Glutamatergic neuron (in vitro differentiated cells): ENCODE results near the gene RCOR1. TPM values are rescaled to one million over a fixed set of nuclear protein-coding genes. Genes with fewer than 3 reads are reported as not detected.

Source experiments
- DNase-seq: peaks from one replicate; pipeline ENCODE4 v3.0.0; 2022
- H3K27ac Mint-ChIP-seq: one replicate; pipeline ENCODE4 v1.8.0; 2020; ENCODE audit warnings: mild to moderate bottlenecking, mixed read lengths, inconsistent platforms; ENCODE audit not compliant: unreplicated experiment
- H3K27me3 Mint-ChIP-seq: one replicate; pipeline ENCODE4 v1.8.0; 2020; ENCODE audit warnings: mild to moderate bottlenecking, moderate library complexity, mixed read lengths, inconsistent platforms; ENCODE audit not compliant: unreplicated experiment
- H3K36me3 Mint-ChIP-seq: one replicate; pipeline ENCODE4 v1.8.0; 2020; ENCODE audit warnings: mild to moderate bottlenecking, mixed read lengths, inconsistent platforms; ENCODE audit not compliant: unreplicated experiment
- H3K4me1 Mint-ChIP-seq: one replicate; pipeline ENCODE4 v1.8.0; 2020; ENCODE audit warnings: mild to moderate bottlenecking, low read depth, mixed read lengths, inconsistent platforms; ENCODE audit not compliant: unreplicated experiment
- H3K4me3 Mint-ChIP-seq: one replicate; pipeline ENCODE4 v1.8.0; 2020; ENCODE audit warnings: mild to moderate bottlenecking, mixed read lengths, inconsistent platforms; ENCODE audit not compliant: unreplicated experiment
- H3K9me3 Mint-ChIP-seq: one replicate; pipeline ENCODE4 v1.8.0; 2020; ENCODE audit warnings: mild to moderate bottlenecking, moderate library complexity, mixed read lengths, inconsistent platforms; ENCODE audit not compliant: unreplicated experiment
- CTCF ChIP-seq: fragments of 200-600 bp; sonication (generic); IDR thresholded peaks from one replicate; pipeline ENCODE4 v1.5.0; 2021; ENCODE audit not compliant: partially characterized antibody, unreplicated experiment
- total RNA-seq: library from RNA; stranded (reverse); fragmentation: NEBNext Ultra II Directional; extraction: Animal tissue kit (Norgen Biotek cat#: 25700); gene quantifications from one replicate; pipeline ENCODE4 v1.2.1, GENCODE V29; 2021; ENCODE audit not compliant: unreplicated experiment

The RCOR1 gene
- total RNA-seq, 1 donor from 2014 or later: 14.3 TPM

GRCh38 chr14:102661614-102662013 lies 69.2 kb downstream of the RCOR1 start:
- DNase-seq: no peak
- Mint-ChIP-seq H3K36me3 (no peaks in the 10 kb centered on the region), H3K9me3 (no peaks in the 10 kb centered on the region), H3K27me3 (no peaks in the 10 kb centered on the region), H3K4me3 (no peak overlapping the region), H3K27ac (no peak overlapping the region), H3K4me1 (peaks cover 3% of the 10 kb centered on the region)
- no peak for TF ChIP-seq CTCF

- peaks cover 3% of the 10 kb centered on the region for H3K4me1 Mint-ChIP-seq
- TF ChIP-seq CTCF: no peak
- H3K4me3 Mint-ChIP-seq: no peak overlapping the region
- no peaks in the 10 kb centered on the region for H3K9me3 Mint-ChIP-seq
- H3K27ac Mint-ChIP-seq: no peak overlapping the region
- H3K27me3 Mint-ChIP-seq: no peaks in the 10 kb centered on the region
- H3K36me3 Mint-ChIP-seq: no peaks in the 10 kb centered on the region
- no peak for DNase-seq
Observed at GRCh38 chr14:102662636-102663430, 70.4 kb downstream of the RCOR1 start.

- Mint-ChIP-seq H3K9me3 (no peaks in the 10 kb centered on the region), H3K27me3 (no peaks in the 10 kb centered on the region), H3K36me3 (no peaks in the 10 kb centered on the region), H3K4me3 (no peak overlapping the region), H3K4me1 (peaks cover 3% of the 10 kb centered on the region), H3K27ac (no peak overlapping the region)
- no peak for TF ChIP-seq CTCF
- DNase-seq: no peak
Observed at GRCh38 chr14:102663440-102663839, 71.0 kb downstream of the RCOR1 start.

- Mint-ChIP-seq H3K4me3 (no peak overlapping the region), H3K27me3 (no peaks in the 10 kb centered on the region), H3K27ac (no peak overlapping the region), H3K4me1 (peaks cover 3% of the 10 kb centered on the region), H3K9me3 (no peaks in the 10 kb centered on the region), H3K36me3 (no peaks in the 10 kb centered on the region)
- no peak for TF ChIP-seq CTCF
- DNase-seq: no peak
Observed at GRCh38 chr14:102665621-102666020, 73.2 kb downstream of the RCOR1 start.

GRCh38 chr14:102666635-102667034 lies 74.2 kb downstream of the RCOR1 start:
- H3K4me3 Mint-ChIP-seq: no peak overlapping the region
- no peak overlapping the region for H3K27ac Mint-ChIP-seq
- TF ChIP-seq CTCF: no peak
- no peaks in the 10 kb centered on the region for H3K36me3 Mint-ChIP-seq
- DNase-seq: no peak
- H3K27me3 Mint-ChIP-seq: no peaks in the 10 kb centered on the region
- no peaks in the 10 kb centered on the region for H3K9me3 Mint-ChIP-seq
- peaks cover 3% of the 10 kb centered on the region for H3K4me1 Mint-ChIP-seq
